Colonic mucosa (tissue), 4 donors: ENCODE results near the gene STARD10. TPM values are rescaled to one million over a fixed set of nuclear protein-coding genes. Genes with fewer than 3 reads are reported as not detected.

Experiments used
- DNase-seq: peaks from one replicate; pipeline ENCODE4 v3.0.0-alpha.2; 2020
- H3K27ac ChIP-seq: fragments of 200-600 bp; one replicate; pipeline ENCODE4 v1.8.0; 2021
- H3K27me3 ChIP-seq: fragments of 200-600 bp; one replicate; pipeline ENCODE4 v1.8.0; 2021
- H3K36me3 ChIP-seq: fragments of 200-600 bp; one replicate; pipeline ENCODE4 v1.8.0; 2021
- H3K4me1 ChIP-seq: fragments of 200-600 bp; one replicate; pipeline ENCODE4 v1.8.0; 2021; ENCODE audit warnings: mild to moderate bottlenecking
- H3K4me3 ChIP-seq: fragments of 200-600 bp; one replicate; pipeline ENCODE4 v1.8.0; 2021
- H3K9ac ChIP-seq, 2 donors: one replicate each; pipeline ENCODE4 v1.7.0; 2013; ENCODE audit warnings: control low read depth in 2 of 2, low read depth in 2 of 2, low read length in 2 of 2
- H3K9me3 ChIP-seq: fragments of 200-600 bp; one replicate; pipeline ENCODE4 v1.8.0; 2021
- CTCF ChIP-seq: fragments of 200-600 bp; IDR thresholded peaks from one replicate; pipeline ENCODE4 v1.8.0; 2022; ENCODE audit warnings: antibody characterized with exemption, mild to moderate bottlenecking
- intact Hi-C: fragments of 100-400 bp; cut with DNase I; formaldehyde crosslinking; loops from one replicate; pipeline ENCODE4 v1.14.1; 2022
- total RNA-seq, 2 donors: library from RNA; stranded (reverse); fragmentation: NEBNext Ultra II Directional in 1 of 2; extraction: Animal tissue kit (Norgen Biotek cat#: 25700) in 1 of 2; gene quantifications; one replicate each; pipeline ENCODE4 v1.2.1, GENCODE V29; 2021
- donor health status: healthy.
- donor health status: DM: no; HTN: no; CAD: no.
- donor health status: DM: no; HTN: no; CAD: no.

Gene STARD10
- total RNA-seq, 2 donors from 2014 or later, result 519 to 905 TPM

- Histone ChIP-seq H3K4me1 (peaks cover 28% of the 10 kb centered on the region), H3K36me3 (no peaks in the 10 kb centered on the region), H3K9ac (peak overlapping the region; percentile 60 to 78), H3K4me3 (no peak overlapping the region), H3K9me3 (no peaks in the 10 kb centered on the region), H3K27ac (peak overlapping the region; percentile 90), H3K27me3 (no peaks in the 10 kb centered on the region)
- peak; percentile 63 for DNase-seq
- intact Hi-C loops, result no loop called here
- TF ChIP-seq CTCF, result no peak
These were observed 5.6 kb downstream of the STARD10 start for GRCh38 chr11:72788241-72788640.

GRCh38 chr11:72787216-72788104 is 6.4 kb downstream of the STARD10 start:
- Histone ChIP-seq H3K36me3 (no peaks in the 10 kb centered on the region), H3K9ac (peak overlapping the region; percentile 60 to 78), H3K4me1 (peaks cover 24% of the 10 kb centered on the region), H3K9me3 (no peaks in the 10 kb centered on the region), H3K4me3 (no peak overlapping the region), H3K27me3 (no peaks in the 10 kb centered on the region), H3K27ac (peak overlapping the region; percentile 90)
- no peak for TF ChIP-seq CTCF
- DNase-seq, result peak; percentile 89
- intact Hi-C loops, result no loop called here

- Histone ChIP-seq H3K9ac (peak overlapping the region in 1 of 2 donors; percentile 78), H3K27ac (peak overlapping the region; percentile 90), H3K27me3 (no peaks in the 10 kb centered on the region), H3K4me3 (no peak overlapping the region), H3K36me3 (no peaks in the 10 kb centered on the region), H3K9me3 (no peaks in the 10 kb centered on the region), H3K4me1 (peaks cover 23% of the 10 kb centered on the region)
- intact Hi-C loops, result no loop called here
- TF ChIP-seq CTCF, result no peak
- DNase-seq, result peak; percentile 92
These were observed 7.3 kb downstream of the STARD10 start for GRCh38 chr11:72786305-72787215.

- Histone ChIP-seq H3K4me1 (peaks cover 23% of the 10 kb centered on the region), H3K27ac (peak overlapping the region; percentile 90), H3K27me3 (no peaks in the 10 kb centered on the region), H3K36me3 (no peaks in the 10 kb centered on the region), H3K4me3 (no peak overlapping the region), H3K9ac (peak overlapping the region in 1 of 2 donors; percentile 70), H3K9me3 (no peaks in the 10 kb centered on the region)
- intact Hi-C loops, result no loop called here
- no peak for TF ChIP-seq CTCF
- no peak for DNase-seq
These were observed 9.2 kb downstream of the STARD10 start for GRCh38 chr11:72784662-72785061.

GRCh38 chr11:72783144-72783905 is 10.5 kb downstream of the STARD10 start:
- intact Hi-C loops, result no loop called here
- Histone ChIP-seq H3K9ac (peak overlapping the region in 1 of 2 donors; percentile 70), H3K9me3 (no peaks in the 10 kb centered on the region), H3K27me3 (no peaks in the 10 kb centered on the region), H3K36me3 (no peaks in the 10 kb centered on the region), H3K4me1 (peaks cover 27% of the 10 kb centered on the region), H3K4me3 (no peak overlapping the region), H3K27ac (peak overlapping the region; percentile 90)
- DNase-seq, result peak; percentile 67
- TF ChIP-seq CTCF, result no peak
